NOMO-1 treated with dmso at 0.1 percent for 144 hours (cell line): ENCODE data around the gene SAP130.

Experiments used
- DNase-seq: peaks from one replicate; lab custom pipeline; 2025; ENCODE audit not compliant: unreplicated experiment; lab: John Stamatoyannopoulos, UW

Gene SAP130

GRCh38 chr2:128027801-128028667 lies at the start of gene SAP130:
Gene SAP130 (minus strand): TSS chr2:128028059. CDS start chr2:128026292, 1,767 bp downstream.
- peak; percentile 97 for DNase-seq

GRCh38 chr2:128076461-128077106 lies 48.7 kb upstream of the SAP130 start:
- DNase-seq, result no peak

GRCh38 chr2:128073278-128073677 lies 45.4 kb upstream of the SAP130 start:
- DNase-seq, result no peak

- DNase-seq, result no peak
Measured at GRCh38 chr2:128069769-128070168, 41.9 kb upstream of the SAP130 start.

- DNase-seq, result no peak
Measured at GRCh38 chr2:128064353-128064752, 36.5 kb upstream of the SAP130 start.

GRCh38 chr2:128062571-128062970 lies 34.7 kb upstream of the SAP130 start:
- DNase-seq, result no peak

- no peak for DNase-seq
Measured at GRCh38 chr2:128058114-128058513, 30.3 kb upstream of the SAP130 start.

- DNase-seq, result no peak
Measured at GRCh38 chr2:128057334-128057733, 29.5 kb upstream of the SAP130 start.

GRCh38 chr2:128054104-128054885 lies 26.4 kb upstream of the SAP130 start:
- no peak for DNase-seq

GRCh38 chr2:128053331-128053730 lies 25.5 kb upstream of the SAP130 start:
- no peak for DNase-seq

- DNase-seq, result no peak
Measured at GRCh38 chr2:128043041-128043440, 15.2 kb upstream of the SAP130 start.

GRCh38 chr2:128041561-128041960 lies 13.7 kb upstream of the SAP130 start:
- no peak for DNase-seq

- DNase-seq, result no peak
Measured at GRCh38 chr2:128040166-128040771, 12.4 kb upstream of the SAP130 start.

GRCh38 chr2:128039535-128039934 lies 11.7 kb upstream of the SAP130 start:
- DNase-seq, result no peak

GRCh38 chr2:128038411-128038810 lies 10.6 kb upstream of the SAP130 start:
- no peak for DNase-seq

GRCh38 chr2:128037649-128038048 lies 9.8 kb upstream of the SAP130 start:
- no peak for DNase-seq

GRCh38 chr2:128036748-128037607 lies 9.1 kb upstream of the SAP130 start:
- DNase-seq, result no peak

- DNase-seq, result no peak
Measured at GRCh38 chr2:128032092-128032491, 4.2 kb upstream of the SAP130 start.

- DNase-seq, result no peak
Measured at GRCh38 chr2:128028668-128029054, 802 bp upstream of the SAP130 start.

- DNase-seq, result peak; percentile 96
Measured at GRCh38 chr2:128027278-128027800, 520 bp downstream of the SAP130 start.
